ENCODE measurements around the gene ADGRF4. TPM values are rescaled to one million over a fixed set of nuclear protein-coding genes. Genes with fewer than 3 reads are reported as not detected.

The ADGRF4 gene
- total and polyA plus RNA-seq, 2 donors (not counting 1 experiment from before 2014, with no cell fraction given) = not detected

DNA sequence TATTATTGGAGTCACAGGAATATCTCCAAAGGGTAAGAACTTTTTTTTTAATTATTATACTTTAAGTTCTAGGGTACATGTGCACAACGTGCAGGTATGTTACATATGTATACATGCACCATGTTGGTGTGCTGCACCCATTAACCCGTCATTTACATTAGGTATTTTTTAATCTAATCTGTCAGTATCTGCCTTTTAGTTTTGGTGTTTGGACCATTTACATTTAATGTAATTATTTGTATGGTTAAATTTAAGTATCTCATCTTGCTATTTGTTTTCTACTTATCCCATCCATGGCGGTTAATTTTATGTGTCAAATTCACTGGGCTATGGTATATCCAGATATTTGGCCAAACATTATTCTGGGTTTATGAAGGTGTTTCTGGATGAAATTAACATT is 68.1 kb downstream of the ADGRF4 start:
- no peaks in the 10 kb centered on the region for H3K79me2 ChIP-seq (ENCODE audit: control insufficient read depth, insufficient read depth, low read length)
- ChIA-PET POLR2A (no interaction called here), CTCF (interaction anchor here (1.0 kb wide), 1 partner anchor 21 kb away, joined by 3 read pairs; no protein-coding TSS in a partner anchor)
- H3K27me3 ChIP-seq (replicated peaks in 1 of 4; ENCODE audit: control extremely low read depth in 1 of 4, control insufficient read depth in 3 of 4, insufficient read depth in 4 of 4, low read length in 3 of 4) = no peaks in the 10 kb centered on the region
- H3K36me3 ChIP-seq (replicated peaks in 1 of 2; ENCODE audit: control extremely low read depth in 1 of 2, control insufficient read depth in 1 of 2, extremely low read depth in 1 of 2, insufficient read depth in 2 of 2, low read length in 1 of 2) = no peaks in the 10 kb centered on the region
- H3K4me1 ChIP-seq (ENCODE audit: control insufficient read depth in 2 of 2, insufficient read depth in 2 of 2, low read length in 2 of 2) = no peaks in the 10 kb centered on the region
- peaks cover 5% of the 10 kb centered on the region for H3K9me3 Mint-ChIP-seq (ENCODE audit: insufficient read depth)
- H2AFZ ChIP-seq (ENCODE audit: insufficient read depth, low read depth, low read length, poor library complexity, severe bottlenecking) = no peak overlapping the region
- no peaks in the 10 kb centered on the region for H4K20me1 ChIP-seq (ENCODE audit: control insufficient read depth, insufficient read depth, low read length, poor library complexity, severe bottlenecking)
- H3K9me3 ChIP-seq (ENCODE audit: control extremely low read depth in 1 of 3, control insufficient read depth in 2 of 3, insufficient read depth in 1 of 3, low read length in 2 of 3) = no peaks in the 10 kb centered on the region
- H3K4me3 Mint-ChIP-seq = no peak overlapping the region
- no peaks in the 10 kb centered on the region for H3K4me1 Mint-ChIP-seq
- H3K4me2 ChIP-seq (replicated peaks; ENCODE audit: low read depth, low read length, poor library complexity, severe bottlenecking) = no peak overlapping the region
- WGBS (ENCODE audit: insufficient coverage) = no CpG with 5 or more reads among the region's 3 CpGs
- no peak overlapping the region for H3K27ac Mint-ChIP-seq
- H3K27ac ChIP-seq (ENCODE audit: low read length in 2 of 2) = no peak overlapping the region
- peaks cover 6% of the 10 kb centered on the region for H3K27me3 Mint-ChIP-seq
- TF ChIP-seq, protein P1, sequence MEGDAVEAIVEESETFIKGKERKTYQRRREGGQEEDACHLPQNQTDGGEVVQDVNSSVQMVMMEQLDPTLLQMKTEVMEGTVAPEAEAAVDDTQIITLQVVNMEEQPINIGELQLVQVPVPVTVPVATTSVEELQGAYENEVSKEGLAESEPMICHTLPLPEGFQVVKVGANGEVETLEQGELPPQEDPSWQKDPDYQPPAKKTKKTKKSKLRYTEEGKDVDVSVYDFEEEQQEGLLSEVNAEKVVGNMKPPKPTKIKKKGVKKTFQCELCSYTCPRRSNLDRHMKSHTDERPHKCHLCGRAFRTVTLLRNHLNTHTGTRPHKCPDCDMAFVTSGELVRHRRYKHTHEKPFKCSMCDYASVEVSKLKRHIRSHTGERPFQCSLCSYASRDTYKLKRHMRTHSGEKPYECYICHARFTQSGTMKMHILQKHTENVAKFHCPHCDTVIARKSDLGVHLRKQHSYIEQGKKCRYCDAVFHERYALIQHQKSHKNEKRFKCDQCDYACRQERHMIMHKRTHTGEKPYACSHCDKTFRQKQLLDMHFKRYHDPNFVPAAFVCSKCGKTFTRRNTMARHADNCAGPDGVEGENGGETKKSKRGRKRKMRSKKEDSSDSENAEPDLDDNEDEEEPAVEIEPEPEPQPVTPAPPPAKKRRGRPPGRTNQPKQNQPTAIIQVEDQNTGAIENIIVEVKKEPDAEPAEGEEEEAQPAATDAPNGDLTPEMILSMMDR (IDR thresholded peaks at IDR 0.05) = no peak
- no peak for TF ChIP-seq EZH2 (IDR thresholded peaks at IDR 0.05; ENCODE audit: borderline replicate concordance, insufficient read depth, low read depth, low read length, poor library complexity, severe bottlenecking)
- DNase-seq (no peak), ATAC-seq (ENCODE audit: low read depth) (no peak)
- intact Hi-C loops (cut with micrococcal nuclease) = no loop called here
- H3K4me3 ChIP-seq (ENCODE audit: control extremely low read depth in 1 of 5, extremely low read depth in 1 of 5, insufficient read depth in 1 of 5, low read depth in 2 of 5, low read length in 4 of 5) = no peak overlapping the region
- no peak overlapping the region for H3K9ac ChIP-seq (ENCODE audit: low read length)

DNA sequence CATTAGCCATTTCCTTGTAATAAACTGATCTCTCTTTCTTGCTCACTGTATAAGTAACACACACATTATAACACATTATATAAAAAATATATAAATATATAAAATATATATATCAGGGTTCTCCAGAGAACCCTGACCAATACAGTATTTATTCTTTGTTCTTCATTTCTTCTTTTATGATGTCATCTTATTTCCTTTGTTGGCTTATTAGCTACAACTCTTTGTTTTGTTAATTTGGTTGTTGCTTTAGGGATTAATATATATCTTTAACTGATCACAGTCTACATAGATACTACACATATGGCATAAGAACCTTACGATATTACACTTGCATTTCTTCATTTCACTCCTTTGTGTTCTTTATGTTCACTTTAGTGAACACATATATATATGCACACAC is 68.7 kb downstream of the ADGRF4 start:
- Histone ChIP-seq H3K9me3 (ENCODE audit: control extremely low read depth in 1 of 3, control insufficient read depth in 2 of 3, insufficient read depth in 1 of 3, low read length in 2 of 3) (no peaks in the 10 kb centered on the region), H3K4me2 (replicated peaks; ENCODE audit: low read depth, low read length, poor library complexity, severe bottlenecking) (no peak overlapping the region), H3K36me3 (replicated peaks in 1 of 2; ENCODE audit: control extremely low read depth in 1 of 2, control insufficient read depth in 1 of 2, extremely low read depth in 1 of 2, insufficient read depth in 2 of 2, low read length in 1 of 2) (no peaks in the 10 kb centered on the region), H3K79me2 (ENCODE audit: control insufficient read depth, insufficient read depth, low read length) (no peaks in the 10 kb centered on the region), H4K20me1 (ENCODE audit: control insufficient read depth, insufficient read depth, low read length, poor library complexity, severe bottlenecking) (no peaks in the 10 kb centered on the region), H3K9ac (ENCODE audit: low read length) (no peak overlapping the region), H2AFZ (ENCODE audit: insufficient read depth, low read depth, low read length, poor library complexity, severe bottlenecking) (no peak overlapping the region), H3K27me3 (replicated peaks in 1 of 4; ENCODE audit: control extremely low read depth in 1 of 4, control insufficient read depth in 3 of 4, insufficient read depth in 4 of 4, low read length in 3 of 4) (no peaks in the 10 kb centered on the region), H3K27ac (ENCODE audit: low read length in 2 of 2) (no peak overlapping the region), H3K4me1 (ENCODE audit: control insufficient read depth in 2 of 2, insufficient read depth in 2 of 2, low read length in 2 of 2) (no peaks in the 10 kb centered on the region), H3K4me3 (ENCODE audit: control extremely low read depth in 1 of 5, extremely low read depth in 1 of 5, insufficient read depth in 1 of 5, low read depth in 2 of 5, low read length in 4 of 5) (no peak overlapping the region)
- ATAC-seq (ENCODE audit: low read depth) (no peak), DNase-seq (no peak)
- POLR2A ChIA-PET = no interaction called here
- intact Hi-C loops (cut with micrococcal nuclease) = no loop called here
- H3K27me3 Mint-ChIP-seq = peaks cover 6% of the 10 kb centered on the region
- H3K4me1 Mint-ChIP-seq = no peaks in the 10 kb centered on the region
- CTCF ChIA-PET = interaction anchor here (1.0 kb wide), 1 partner anchor 21 kb away, joined by 3 read pairs; no protein-coding TSS in a partner anchor
- H3K4me3 Mint-ChIP-seq = no peak overlapping the region
- TF ChIP-seq EZH2 (IDR thresholded peaks at IDR 0.05; ENCODE audit: borderline replicate concordance, insufficient read depth, low read depth, low read length, poor library complexity, severe bottlenecking) = no peak
- TF ChIP-seq, protein P1 (IDR thresholded peaks at IDR 0.05) = no peak
- no peak overlapping the region for H3K27ac Mint-ChIP-seq
- H3K9me3 Mint-ChIP-seq (ENCODE audit: insufficient read depth) = peaks cover 5% of the 10 kb centered on the region
- no CpG with 5 or more reads among the region's 1 CpG for WGBS (ENCODE audit: insufficient coverage)
